Epithelial cell of esophagus (primary cell): Measurements from ENCODE around the gene DIO3.

Experiments
- DNase-seq: peaks from one replicate; pipeline ENCODE4 v3.0.0; 2010; ENCODE audit warnings: low read depth
- H3K4me3 ChIP-seq: 2 replicates; pipeline ENCODE4 v1.5.1; 2011; ENCODE audit warnings: mild to moderate bottlenecking, low read length, control low read depth
- TF ChIP-seq, protein P1 (sequence below): IDR thresholded peaks from 2 replicates; pipeline ENCODE4 v1.5.1; 2011; ENCODE audit warnings: low read depth, mild to moderate bottlenecking, low read length, control low read depth, inconsistent platforms; ENCODE audit not compliant: insufficient read depth; ENCODE audit errors: missing control alignments

DIO3 gene

DNA sequence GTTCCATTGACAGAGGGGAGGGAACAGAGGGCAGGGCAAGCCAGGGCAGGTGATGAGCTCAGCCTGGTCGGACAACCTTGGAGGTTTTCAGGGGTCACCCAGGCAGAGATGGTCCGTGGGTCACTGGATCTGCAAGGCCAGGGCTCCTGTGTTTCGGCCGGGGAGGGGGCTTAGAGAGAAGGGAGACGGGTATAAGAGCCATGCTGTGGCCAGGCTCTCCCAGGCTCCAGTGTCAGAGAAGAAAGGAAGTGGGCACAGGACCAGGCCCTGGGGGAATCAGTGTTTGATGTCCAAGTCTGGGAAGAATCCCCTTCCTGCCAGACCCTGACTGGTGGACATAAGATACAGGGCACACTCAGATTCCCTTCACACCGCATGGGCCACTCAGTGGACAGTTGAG, 36.9 kb downstream of the DIO3 start:
- H3K4me3 ChIP-seq: no peak overlapping the region
- no peak for DNase-seq
- TF ChIP-seq, protein P1, sequence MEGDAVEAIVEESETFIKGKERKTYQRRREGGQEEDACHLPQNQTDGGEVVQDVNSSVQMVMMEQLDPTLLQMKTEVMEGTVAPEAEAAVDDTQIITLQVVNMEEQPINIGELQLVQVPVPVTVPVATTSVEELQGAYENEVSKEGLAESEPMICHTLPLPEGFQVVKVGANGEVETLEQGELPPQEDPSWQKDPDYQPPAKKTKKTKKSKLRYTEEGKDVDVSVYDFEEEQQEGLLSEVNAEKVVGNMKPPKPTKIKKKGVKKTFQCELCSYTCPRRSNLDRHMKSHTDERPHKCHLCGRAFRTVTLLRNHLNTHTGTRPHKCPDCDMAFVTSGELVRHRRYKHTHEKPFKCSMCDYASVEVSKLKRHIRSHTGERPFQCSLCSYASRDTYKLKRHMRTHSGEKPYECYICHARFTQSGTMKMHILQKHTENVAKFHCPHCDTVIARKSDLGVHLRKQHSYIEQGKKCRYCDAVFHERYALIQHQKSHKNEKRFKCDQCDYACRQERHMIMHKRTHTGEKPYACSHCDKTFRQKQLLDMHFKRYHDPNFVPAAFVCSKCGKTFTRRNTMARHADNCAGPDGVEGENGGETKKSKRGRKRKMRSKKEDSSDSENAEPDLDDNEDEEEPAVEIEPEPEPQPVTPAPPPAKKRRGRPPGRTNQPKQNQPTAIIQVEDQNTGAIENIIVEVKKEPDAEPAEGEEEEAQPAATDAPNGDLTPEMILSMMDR: no peak

DNA sequence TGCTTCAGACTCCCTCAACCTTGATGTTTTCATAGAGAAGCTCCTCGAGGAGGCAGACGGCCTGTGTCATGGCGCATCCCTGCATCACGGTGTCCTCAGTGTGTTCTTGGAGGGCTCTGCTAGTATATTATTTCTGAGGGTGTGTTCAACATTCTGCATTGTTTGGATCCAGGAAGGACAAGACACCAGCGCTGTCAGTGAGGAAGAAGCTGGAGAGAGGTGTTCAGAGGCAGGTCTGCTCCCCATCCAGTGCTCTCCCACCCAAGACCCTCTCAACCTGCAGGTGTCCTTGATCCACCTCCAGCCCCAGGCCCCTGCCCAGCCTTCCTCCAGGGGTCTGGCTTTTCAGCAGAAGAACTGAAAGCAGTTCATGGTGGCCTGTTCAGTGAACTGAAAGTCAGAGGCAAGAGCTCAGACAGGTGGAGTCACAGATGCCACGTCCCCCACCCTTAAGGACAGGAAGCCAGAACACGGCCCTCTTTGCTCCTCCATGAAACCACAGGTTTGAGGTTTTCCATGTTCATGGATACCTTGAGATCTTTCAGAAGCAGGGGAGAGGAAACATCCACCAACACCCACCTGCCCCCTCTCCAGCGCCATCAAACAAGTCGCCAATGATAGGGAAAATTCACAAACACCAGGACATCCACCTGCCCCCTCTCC, 37.4 kb downstream of the DIO3 start:
- no peak for DNase-seq
- no peak overlapping the region for H3K4me3 ChIP-seq
- TF ChIP-seq, protein P1: no peak

GRCh38 chr14:101599234-101599885, 38.1 kb downstream of the DIO3 start:
- no peak for DNase-seq
- TF ChIP-seq, protein P1: no peak
- no peak overlapping the region for H3K4me3 ChIP-seq

GRCh38 chr14:101600336-101600890, 39.1 kb downstream of the DIO3 start:
- no peak overlapping the region for H3K4me3 ChIP-seq
- TF ChIP-seq, protein P1: no peak
- DNase-seq: no peak

DNA sequence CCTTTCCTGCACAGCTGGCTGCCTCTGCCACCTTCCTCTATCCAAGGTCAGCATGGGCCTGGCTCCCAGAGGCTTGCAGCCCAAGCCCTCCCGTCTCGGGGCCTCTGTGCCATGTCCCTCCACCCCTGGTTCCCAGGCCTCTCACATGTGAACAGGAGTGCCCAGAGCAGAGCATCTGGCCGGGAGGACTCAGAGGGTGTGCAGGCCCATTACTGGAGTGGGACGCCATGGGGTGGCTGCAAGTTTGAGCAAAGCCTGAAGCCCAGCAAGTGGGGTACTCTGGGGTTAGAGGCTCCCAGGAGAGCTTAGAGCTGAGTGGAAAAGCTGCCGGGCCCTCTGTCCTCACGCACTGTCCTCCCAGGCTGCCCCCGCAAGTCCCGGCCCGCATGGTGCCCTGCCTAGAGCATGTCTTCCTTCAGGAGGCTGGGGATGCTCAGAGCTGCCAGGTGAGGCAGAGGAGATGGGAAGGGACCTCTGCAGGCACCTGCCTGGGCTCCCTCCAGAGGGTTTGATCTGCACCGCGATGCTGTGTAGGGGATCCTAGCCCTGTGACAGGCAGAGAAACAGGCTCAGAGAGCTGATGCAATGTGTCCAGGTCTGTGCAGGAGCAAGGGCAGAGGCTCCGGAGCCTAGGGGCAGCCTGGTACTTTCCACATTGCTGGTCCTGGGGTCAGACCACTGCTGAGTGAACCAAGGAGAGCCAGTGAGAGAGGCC, 39.8 kb downstream of the DIO3 start:
- TF ChIP-seq, protein P1: no peak
- H3K4me3 ChIP-seq: no peak overlapping the region
- no peak for DNase-seq

GRCh38 chr14:101601606-101602465, 40.5 kb downstream of the DIO3 start:
- DNase-seq: no peak
- TF ChIP-seq, protein P1: no peak
- H3K4me3 ChIP-seq: no peak overlapping the region
